ENCODE measurements around the gene APBB2. TPM values are rescaled to one million over a fixed set of nuclear protein-coding genes. Genes with fewer than 3 reads are reported as not detected.

APBB2 gene
- total RNA-seq, 2 donors from 2014 or later, result 34.8 to 42.8 TPM

- TF ChIP-seq POLR2A (IDR thresholded peaks at IDR 0.05) (no peak), CTCF (IDR thresholded peaks at IDR 0.05) (no peak)
- intact Hi-C loops (cut with DNase I), result no loop called here
- H3K9me3 ChIP-seq, result no peaks in the 10 kb centered on the region
- ATAC-seq (peak; percentile 92), DNase-seq (peak; percentile 36 to 75 (median 54))
- no peak overlapping the region for H3K4me3 ChIP-seq
- no peaks in the 10 kb centered on the region for H3K36me3 ChIP-seq (replicated peaks in 1 of 2; ENCODE audit: insufficient read depth in 1 of 2, low read depth in 2 of 2)
- H3K27me3 ChIP-seq, result no peaks in the 10 kb centered on the region
- H3K4me1 ChIP-seq, result peaks cover 7% of the 10 kb centered on the region
- no peak overlapping the region for H3K27ac ChIP-seq
- WGBS, 2 donors, result 4 to 12% methylated on average over 12 to 51 of the region's 51 CpGs
These were observed 357.4 kb downstream of the APBB2 start for GRCh38 chr4:40856840-40857362.

- no peak for ATAC-seq
- Histone ChIP-seq H3K4me1 (peaks cover 7% of the 10 kb centered on the region), H3K27me3 (no peaks in the 10 kb centered on the region), H3K27ac (no peak overlapping the region), H3K36me3 (replicated peaks in 1 of 2; ENCODE audit: insufficient read depth in 1 of 2, low read depth in 2 of 2) (no peaks in the 10 kb centered on the region), H3K9me3 (no peaks in the 10 kb centered on the region), H3K4me3 (no peak overlapping the region)
- 56 to 75% methylated on average over 16 of the region's 16 CpGs for WGBS, 2 donors
- no peak for DNase-seq
- TF ChIP-seq CTCF (IDR thresholded peaks at IDR 0.05) (no peak), POLR2A (IDR thresholded peaks at IDR 0.05) (no peak)
- intact Hi-C loops (cut with DNase I), result no loop called here
These were observed 358.0 kb downstream of the APBB2 start for GRCh38 chr4:40856277-40856839.

- no peaks in the 10 kb centered on the region for H3K9me3 ChIP-seq
- no peak overlapping the region for H3K27ac ChIP-seq
- no peak for ATAC-seq
- intact Hi-C loops (cut with DNase I), result no loop called here
- no peaks in the 10 kb centered on the region for H3K27me3 ChIP-seq
- DNase-seq, result no peak
- H3K4me3 ChIP-seq, result no peak overlapping the region
- 86% methylated on average over 4 of the region's 4 CpGs for WGBS, 2 donors
- H3K36me3 ChIP-seq (replicated peaks in 1 of 2; ENCODE audit: insufficient read depth in 1 of 2, low read depth in 2 of 2), result no peaks in the 10 kb centered on the region
- TF ChIP-seq CTCF (IDR thresholded peaks at IDR 0.05), result no peak
- no peaks in the 10 kb centered on the region for H3K4me1 ChIP-seq
These were observed 363.8 kb downstream of the APBB2 start for GRCh38 chr4:40850496-40850895.

GRCh38 chr4:40848940-40849339, 365.4 kb downstream of the APBB2 start:
- H3K4me3 ChIP-seq, result no peak overlapping the region

More at GRCh38 chr4:40848940-40849339, 365.4 kb downstream of the APBB2 start:
- ATAC-seq, result no peak
- Histone ChIP-seq H3K9me3 (no peaks in the 10 kb centered on the region), H3K27me3 (no peaks in the 10 kb centered on the region), H3K36me3 (replicated peaks in 1 of 2; ENCODE audit: insufficient read depth in 1 of 2, low read depth in 2 of 2) (no peaks in the 10 kb centered on the region), H3K27ac (no peak overlapping the region), H3K4me1 (no peaks in the 10 kb centered on the region)
- WGBS, 2 donors, result 86 to 90% methylated on average over 3 of the region's 3 CpGs
- TF ChIP-seq CTCF (IDR thresholded peaks at IDR 0.05) (no peak), POLR2A (IDR thresholded peaks at IDR 0.05) (no peak)
- intact Hi-C loops (cut with DNase I), result no loop called here
- DNase-seq, result no peak
